ENCODE data around the gene ECT2L.

- TF ChIP-seq CTCF (conservative IDR thresholded peaks at IDR 0.05) = no peak
- TF ChIP-seq EZH2 (IDR thresholded peaks at IDR 0.05; ENCODE audit: low read depth) = no peak
Observed at GRCh38 chr6:138869398-138869797, 73.5 kb downstream of the ECT2L start.

Data from PC-9 (cell line).